GM23338 (cell line): ENCODE data around the gene TANGO6.

Source experiments
- CTCF ChIP-seq, 2 experiments: fragments of 200-600 bp in 1 of 2; sonication (generic) in 1 of 2; conservative IDR thresholded peaks; 2 replicates each; pipeline versions ENCODE4 v1.5.1 to v1.6.1; 2016 to 2017; ENCODE audit warnings: antibody characterized with exemption in 2 of 2, low read depth in 2 of 2, mild to moderate bottlenecking in 2 of 2, moderate library complexity in 1 of 2
- EZH2phosphoT487 ChIP-seq: fragments of 200-600 bp; sonication (generic); IDR thresholded peaks from one replicate; pipeline ENCODE4 v1.8.1; 2018; ENCODE audit warnings: antibody characterized with exemption; ENCODE audit not compliant: unreplicated experiment
- REST ChIP-seq: IDR thresholded peaks from one replicate; pipeline ENCODE4 v1.6.1; 2018; ENCODE audit warnings: antibody characterized with exemption; ENCODE audit not compliant: unreplicated experiment

- no peak for TF ChIP-seq CTCF (conservative IDR thresholded peaks at IDR 0.05; ENCODE audit: low read depth in 2 of 2)
- TF ChIP-seq REST, result no peak
- TF ChIP-seq EZH2phosphoT487, result no peak
Observed at GRCh38 chr16:69017036-69017783, 173.9 kb downstream of the TANGO6 start.
